HUES6 (cell line): ENCODE results near the gene HOXB9.
A peak's percentile ranks its signal among the peaks of the same experiment; 100 is the strongest.

Source experiments
- H3K27ac ChIP-seq: 2 replicates; pipeline ENCODE4 v1.7.0; 2013; ENCODE audit warnings: low read depth, mild to moderate bottlenecking, low read length, inconsistent platforms
- H3K27me3 ChIP-seq: 2 replicates; pipeline ENCODE4 v1.6.1; 2013; ENCODE audit warnings: low read length; ENCODE audit not compliant: control insufficient read depth, insufficient read depth
- H3K36me3 ChIP-seq: 2 replicates; pipeline ENCODE4 v1.6.1; 2013; ENCODE audit warnings: low read length; ENCODE audit not compliant: control insufficient read depth, insufficient read depth
- H3K4me1 ChIP-seq: 2 replicates; pipeline ENCODE4 v1.6.1; 2013; ENCODE audit warnings: low read length; ENCODE audit not compliant: control insufficient read depth, insufficient read depth
- H3K4me3 ChIP-seq: 2 replicates; pipeline ENCODE4 v1.5.1; 2013; ENCODE audit warnings: low read depth, low read length
- H3K9ac ChIP-seq: one replicate; pipeline ENCODE4 v1.6.1; 2013; ENCODE audit warnings: mild to moderate bottlenecking, low read length
- H3K9me3 ChIP-seq: 2 replicates; pipeline ENCODE4 v1.6.1; 2013; ENCODE audit warnings: low read depth, low read length; ENCODE audit not compliant: control insufficient read depth, insufficient read depth

The HOXB9 gene

DNA sequence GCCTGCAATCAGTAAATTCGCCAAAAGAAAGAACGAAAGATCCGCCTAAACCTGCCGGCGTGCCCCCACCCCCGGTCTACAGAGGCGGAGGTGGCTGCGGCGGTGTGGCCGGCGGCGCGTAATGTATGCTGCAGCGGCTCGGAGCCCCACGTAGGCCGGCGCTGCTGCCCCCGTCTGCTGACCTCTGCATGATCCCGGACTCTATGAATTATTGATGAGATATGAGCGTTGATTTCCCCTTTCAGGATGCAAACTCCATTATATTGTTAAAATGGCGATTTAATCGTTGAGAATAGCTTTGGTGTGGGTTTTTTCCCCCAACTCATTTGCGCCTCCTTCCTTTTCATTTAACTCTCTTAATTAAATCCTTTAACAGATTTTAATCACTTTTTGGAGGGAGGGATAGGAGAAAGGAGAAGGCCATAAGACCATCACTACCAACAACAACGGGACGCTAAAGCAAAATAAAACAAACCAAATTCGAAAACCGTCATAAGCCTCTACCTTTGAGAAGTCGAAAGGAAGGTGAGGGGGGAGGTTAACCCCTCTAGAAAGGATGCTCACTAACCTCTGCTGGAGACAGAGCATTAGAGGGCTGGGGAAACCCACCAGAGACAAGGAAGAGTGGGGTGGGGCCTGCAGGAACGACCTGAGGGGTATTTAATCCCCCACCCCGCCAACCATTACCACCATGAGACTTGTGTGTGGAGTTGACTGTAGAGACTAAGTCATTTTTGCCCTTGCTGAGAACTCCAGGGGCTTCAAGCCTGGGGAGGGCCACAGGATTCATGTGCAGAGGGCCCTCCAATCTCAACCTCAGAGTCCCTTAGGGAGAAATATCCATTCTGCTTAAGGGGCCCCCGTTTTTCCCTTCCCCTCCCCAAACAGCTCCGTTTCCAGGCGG, 39.6 kb downstream of the HOXB9 start:
- Histone ChIP-seq H3K4me1 (peaks cover 15% of the 10 kb centered on the region), H3K9me3 (no peaks in the 10 kb centered on the region), H3K9ac (peak overlapping the region; percentile 83), H3K27ac (no peak overlapping the region; the same call in 1 of the 2 replicates), H3K36me3 (no peaks in the 10 kb centered on the region; the same call in 1 of the 2 replicates), H3K4me3 (peak overlapping the region; percentile 57), H3K27me3 (peaks cover 100% of the 10 kb centered on the region)

DNA sequence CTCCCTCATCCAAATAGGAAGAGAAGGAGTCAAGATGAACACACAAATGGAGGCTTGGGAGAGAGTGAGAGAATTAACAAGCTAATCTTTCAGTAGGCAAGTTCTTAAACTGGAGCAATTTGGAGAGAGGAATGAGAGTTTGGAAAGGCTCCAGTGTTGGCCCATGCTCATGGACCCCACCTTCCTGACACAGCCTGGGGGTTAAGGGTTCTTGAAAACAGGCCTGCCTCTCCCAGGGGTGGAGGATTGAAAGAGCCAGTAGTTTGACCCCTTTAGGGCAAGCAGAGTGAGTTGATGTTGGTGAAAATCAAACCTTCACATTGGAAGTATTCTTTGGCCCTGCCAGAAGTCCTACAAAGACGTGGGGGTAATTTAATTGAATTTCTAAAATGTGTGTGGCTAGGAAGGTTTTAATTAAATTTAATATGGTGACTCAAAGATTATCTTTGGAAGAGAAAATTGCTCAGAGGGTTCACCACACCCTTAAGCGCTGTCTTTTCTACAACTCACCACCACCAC, 41.9 kb downstream of the HOXB9 start:
- H3K9me3 ChIP-seq, result no peaks in the 10 kb centered on the region
- H3K4me1 ChIP-seq, result peaks cover 18% of the 10 kb centered on the region
- H3K36me3 ChIP-seq, result no peaks in the 10 kb centered on the region; the same call in 1 of the 2 replicates
- peak overlapping the region; percentile 80 for H3K9ac ChIP-seq
- H3K27me3 ChIP-seq, result peaks cover 100% of the 10 kb centered on the region
- peak overlapping the region; percentile 44; the same call in 1 of the 2 replicates for H3K4me3 ChIP-seq
- H3K27ac ChIP-seq, result no peak overlapping the region; the same call in 1 of the 2 replicates

DNA sequence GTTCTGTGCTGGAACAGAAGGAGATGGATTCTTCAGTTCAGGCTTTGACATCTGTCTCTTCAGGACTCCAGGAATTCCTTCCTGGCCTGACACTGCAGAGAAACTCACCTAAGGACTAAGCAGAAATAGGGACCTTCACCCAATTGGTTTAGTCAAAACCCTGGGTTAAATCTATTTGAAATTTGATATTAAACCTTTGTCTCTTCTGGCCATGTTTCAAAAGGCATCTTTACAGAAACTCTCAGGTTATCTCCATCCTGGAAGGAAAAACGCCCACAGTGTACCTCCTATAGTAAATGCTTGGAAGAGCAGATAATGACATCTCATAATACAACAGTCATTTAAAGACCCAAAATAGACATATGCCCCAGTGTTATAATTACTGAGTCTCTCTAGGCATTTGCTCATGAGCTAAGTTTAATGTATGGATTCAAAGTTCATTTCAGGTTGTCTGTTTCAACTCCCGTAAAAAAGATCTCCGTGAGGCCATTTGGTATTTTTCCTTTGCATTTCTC, 42.4 kb downstream of the HOXB9 start:
- no peaks in the 10 kb centered on the region; the same call in 1 of the 2 replicates for H3K36me3 ChIP-seq
- peaks cover 17% of the 10 kb centered on the region for H3K4me1 ChIP-seq
- no peaks in the 10 kb centered on the region for H3K9me3 ChIP-seq
- H3K27ac ChIP-seq, result peak overlapping the region; percentile 6; the same call in 1 of the 2 replicates
- peaks cover 100% of the 10 kb centered on the region for H3K27me3 ChIP-seq
- peak overlapping the region; percentile 80 for H3K9ac ChIP-seq
- H3K4me3 ChIP-seq, result peak overlapping the region; percentile 44; the same call in 1 of the 2 replicates

DNA sequence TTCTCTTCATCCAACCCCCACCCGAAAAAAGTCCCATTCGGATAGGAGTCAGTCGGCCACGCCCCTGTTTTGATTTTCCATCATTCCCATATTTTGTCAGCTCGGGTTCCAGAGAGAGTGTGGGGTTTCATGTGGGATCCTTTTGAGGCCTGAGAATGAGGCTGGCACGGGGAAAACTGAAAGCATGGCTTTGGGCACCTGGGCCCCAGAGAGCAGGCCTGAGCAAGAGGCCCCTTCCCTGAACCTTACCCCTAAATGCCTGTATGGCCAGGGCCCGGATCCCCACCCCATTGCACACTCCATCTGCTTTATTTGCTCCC, 43.4 kb downstream of the HOXB9 start:
- no peaks in the 10 kb centered on the region for H3K9me3 ChIP-seq
- H3K27ac ChIP-seq, result no peak overlapping the region; the same call in 1 of the 2 replicates
- H3K4me3 ChIP-seq, result peak overlapping the region; percentile 44; the same call in 1 of the 2 replicates
- peak overlapping the region; percentile 80 for H3K9ac ChIP-seq
- no peaks in the 10 kb centered on the region; the same call in 1 of the 2 replicates for H3K36me3 ChIP-seq
- peaks cover 100% of the 10 kb centered on the region for H3K27me3 ChIP-seq
- peaks cover 20% of the 10 kb centered on the region for H3K4me1 ChIP-seq

DNA sequence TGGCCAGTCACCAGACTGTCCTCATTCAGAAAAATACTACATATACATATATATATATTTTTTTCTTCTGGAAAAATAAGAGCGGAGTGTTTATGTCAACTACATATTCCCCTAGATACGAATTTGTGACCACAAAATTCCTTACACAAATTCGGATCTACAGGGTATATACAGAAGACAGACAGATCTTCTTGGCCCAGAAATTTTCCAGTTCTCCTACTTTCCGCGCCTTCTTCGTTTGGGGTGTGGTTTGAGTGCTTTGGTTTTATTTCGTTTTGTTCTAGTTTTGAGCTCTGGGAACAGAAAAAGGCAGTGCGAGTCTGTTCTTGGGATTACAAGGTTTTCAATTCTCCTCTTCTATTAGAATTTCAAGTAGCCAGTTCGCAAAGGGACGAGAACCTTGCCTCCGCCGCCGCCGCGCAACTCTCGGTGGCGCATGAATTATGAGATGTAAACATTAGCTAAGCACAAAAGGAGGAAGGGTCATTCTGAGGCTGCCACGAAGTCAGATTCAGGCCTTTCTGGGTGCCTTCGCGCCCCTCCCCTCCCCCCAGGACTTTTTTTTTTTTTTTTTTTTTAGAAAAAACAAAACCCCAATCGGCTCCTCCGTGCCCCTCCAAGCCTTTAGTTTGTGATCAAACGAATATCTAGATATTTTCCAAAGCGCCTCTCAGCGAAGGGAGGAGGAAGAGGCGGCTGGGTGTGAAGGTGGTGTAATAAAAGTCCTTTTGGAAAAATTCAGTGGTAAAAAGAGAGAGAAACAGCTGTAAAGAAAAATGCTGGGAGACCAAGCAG, 46.2 kb downstream of the HOXB9 start:
- Histone ChIP-seq H3K4me3 (peak overlapping the region; percentile 60; the same call in 1 of the 2 replicates), H3K9me3 (no peaks in the 10 kb centered on the region), H3K27me3 (peaks cover 100% of the 10 kb centered on the region), H3K36me3 (no peaks in the 10 kb centered on the region; the same call in 1 of the 2 replicates), H3K9ac (peak overlapping the region; percentile 91), H3K27ac (no peak overlapping the region; the same call in 1 of the 2 replicates), H3K4me1 (peaks cover 25% of the 10 kb centered on the region)

DNA sequence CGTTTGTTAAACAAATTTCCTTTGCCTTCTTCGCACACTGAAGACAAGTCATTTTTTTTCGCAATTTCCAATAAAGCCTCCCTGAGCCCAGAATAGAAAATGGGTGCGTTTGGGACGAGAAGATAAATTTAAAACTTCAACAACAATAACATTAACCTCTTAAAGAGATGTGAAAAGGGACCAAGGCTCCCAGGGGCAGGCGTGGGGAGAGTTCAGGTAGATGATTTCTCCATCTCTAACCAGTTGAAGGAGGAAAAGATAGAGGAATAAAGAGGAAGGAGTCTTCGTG, 46.7 kb downstream of the HOXB9 start:
- H3K4me1 ChIP-seq, result peaks cover 26% of the 10 kb centered on the region; the same call in 1 of the 2 replicates
- peak overlapping the region; percentile 91 for H3K9ac ChIP-seq
- H3K36me3 ChIP-seq, result no peaks in the 10 kb centered on the region; the same call in 1 of the 2 replicates
- H3K4me3 ChIP-seq, result peak overlapping the region; percentile 60; the same call in 1 of the 2 replicates
- no peak overlapping the region for H3K27ac ChIP-seq
- no peaks in the 10 kb centered on the region for H3K9me3 ChIP-seq
- peaks cover 100% of the 10 kb centered on the region for H3K27me3 ChIP-seq

DNA sequence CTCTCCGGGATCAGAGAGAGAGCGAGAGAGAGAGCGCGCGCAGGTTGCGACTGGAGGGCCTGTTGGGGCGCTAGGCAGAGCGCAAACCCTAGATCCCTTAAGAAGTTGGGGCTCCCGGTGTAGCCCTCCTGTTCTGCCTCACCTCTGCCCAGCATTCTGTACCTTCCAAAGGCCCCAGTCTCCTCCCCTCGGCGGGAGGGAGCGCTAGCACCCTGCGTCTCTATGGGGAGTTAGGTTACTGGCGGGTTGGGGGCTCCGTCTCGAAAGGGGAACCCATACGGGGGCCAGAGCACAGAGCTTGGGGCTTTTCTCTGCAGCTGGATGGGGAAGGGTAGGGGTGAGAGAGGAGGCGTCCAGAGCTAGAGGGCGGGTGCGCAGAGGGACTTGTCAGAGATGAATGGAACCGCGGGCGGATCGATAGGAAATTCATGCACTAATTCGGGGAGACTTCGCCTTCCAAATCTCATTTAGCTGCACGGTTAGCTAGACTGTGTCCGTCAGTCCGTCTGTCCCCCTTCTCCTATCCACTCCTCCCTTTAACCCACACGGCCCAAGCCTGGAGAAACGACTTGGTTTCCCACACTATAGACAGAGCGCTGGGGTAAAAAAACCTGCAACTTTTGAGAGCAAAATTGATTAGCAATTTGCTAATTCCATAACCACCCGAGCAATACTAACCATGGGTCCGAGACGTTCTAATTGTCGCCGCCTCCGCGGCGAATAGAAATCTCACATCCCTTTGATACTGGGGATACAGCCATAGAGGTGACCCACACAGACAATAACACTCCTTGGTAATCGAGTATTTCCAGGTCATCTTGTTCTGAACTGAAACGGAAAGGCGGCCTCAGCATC, 47.3 kb downstream of the HOXB9 start:
- Histone ChIP-seq H3K9ac (peak overlapping the region; percentile 91), H3K9me3 (no peaks in the 10 kb centered on the region), H3K27ac (no peak overlapping the region; the same call in 1 of the 2 replicates), H3K4me3 (peak overlapping the region; percentile 60), H3K27me3 (peaks cover 100% of the 10 kb centered on the region), H3K4me1 (peaks cover 32% of the 10 kb centered on the region; the same call in 1 of the 2 replicates), H3K36me3 (no peaks in the 10 kb centered on the region; the same call in 1 of the 2 replicates)

DNA sequence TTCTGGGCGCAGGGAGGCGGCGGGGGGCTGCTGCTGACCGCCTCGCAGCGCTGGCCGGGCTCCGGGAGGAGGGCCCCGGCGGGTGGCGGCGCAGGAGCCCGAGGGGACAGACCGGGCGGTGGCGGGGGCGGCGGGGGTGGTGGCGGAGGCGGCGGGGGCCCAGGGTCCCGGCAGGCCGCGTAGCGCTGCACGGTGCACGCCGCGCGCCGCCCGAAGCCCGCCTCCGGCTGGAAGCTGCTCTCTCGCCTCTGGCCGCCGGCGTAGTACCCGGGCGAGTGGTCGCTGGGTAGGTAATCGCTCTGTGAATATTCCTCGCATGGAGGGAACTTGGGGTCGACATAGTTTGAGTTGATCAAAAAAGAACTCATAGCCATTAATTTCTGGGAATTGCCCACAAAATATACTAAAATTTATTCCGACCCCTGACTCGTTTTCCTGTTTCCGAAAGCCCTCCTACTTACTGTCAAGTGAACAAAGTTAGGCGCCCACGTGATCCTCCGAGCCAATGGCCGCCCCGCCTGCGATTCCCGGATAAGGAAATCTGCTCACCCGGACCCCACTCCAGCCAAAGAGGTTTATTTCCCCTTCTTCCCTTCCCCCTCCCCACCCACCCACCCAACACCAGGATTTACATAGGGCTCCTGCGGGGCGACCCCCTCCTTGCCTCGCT, 48.1 kb downstream of the HOXB9 start, which contains the start of gene HOXB4:
Gene HOXB4 (minus strand): TSS at position 405 of the 670 bp plus-strand sequence. CDS start 31 bp downstream, at position 374.
- Histone ChIP-seq H3K36me3 (no peaks in the 10 kb centered on the region), H3K27me3 (peaks cover 100% of the 10 kb centered on the region), H3K9me3 (no peaks in the 10 kb centered on the region), H3K9ac (peak within 1 kb of the TSS; percentile 91), H3K4me1 (peaks cover 38% of the 10 kb centered on the region; the same call in 1 of the 2 replicates), H3K27ac (no peak within 1 kb of the TSS; the same call in 1 of the 2 replicates), H3K4me3 (peak within 1 kb of the TSS; percentile 60)

DNA sequence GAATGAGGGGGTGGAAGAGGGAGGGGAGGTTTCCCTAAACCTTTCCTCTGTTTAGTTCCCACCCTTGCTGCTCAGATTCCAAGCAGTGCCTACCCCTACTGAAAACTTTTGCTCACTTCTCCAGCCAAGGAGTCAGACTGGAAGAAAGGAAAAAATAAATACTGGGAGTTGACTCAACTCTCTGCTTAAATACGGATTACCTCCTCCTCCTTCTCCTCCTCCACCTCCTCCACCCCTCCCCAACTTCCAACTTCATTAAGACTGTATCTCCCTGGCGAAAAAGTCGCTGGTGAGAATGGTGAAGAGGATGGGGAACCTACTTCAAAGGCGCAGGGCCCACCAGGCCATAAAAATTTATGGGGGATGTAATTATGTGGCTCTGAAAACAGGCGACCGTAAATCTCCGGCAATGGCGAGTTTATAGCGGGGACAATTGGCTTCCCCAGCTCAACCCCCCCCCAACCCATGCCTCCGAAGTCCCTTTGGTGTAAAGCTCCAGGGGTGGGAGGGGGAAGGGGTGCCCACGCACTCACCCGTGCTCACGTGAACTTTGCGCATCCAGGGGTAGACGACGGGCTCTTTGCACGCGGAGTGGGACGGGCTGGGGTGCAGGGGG, 48.7 kb downstream of the HOXB9 start:
- Histone ChIP-seq H3K27me3 (peaks cover 100% of the 10 kb centered on the region), H3K27ac (no peak overlapping the region; the same call in 1 of the 2 replicates), H3K4me3 (peak overlapping the region; percentile 45; the same call in 1 of the 2 replicates), H3K9me3 (no peaks in the 10 kb centered on the region), H3K4me1 (peaks cover 44% of the 10 kb centered on the region; the same call in 1 of the 2 replicates), H3K9ac (peak overlapping the region; percentile 79), H3K36me3 (no peaks in the 10 kb centered on the region)
